Subcutaneous adipose tissue (tissue), 4 donors: ENCODE measurements around the gene PTPRD. TPM values are rescaled to one million over a fixed set of nuclear protein-coding genes. Genes with fewer than 3 reads are reported as not detected.

Experiments used
- CTCF ChIP-seq: fragments of 450-650 bp; IDR thresholded peaks from one replicate; pipeline ENCODE4 v1.5.1; 2016; ENCODE audit warnings: low read depth, mild to moderate bottlenecking, control low read depth, antibody characterized with exemption, moderate library complexity
- total RNA-seq, 4 donors: library from RNA; depleted of rRNA; stranded (reverse); fragments of >200 nt; gene quantifications; one replicate each; pipeline ENCODE4 v1.1.0, GENCODE V29; 2016

The PTPRD gene
- total RNA-seq, 4 donors from 2014 or later = 5.1 to 17.3 (median 12.1) TPM

- TF ChIP-seq CTCF = no peak
Measured at GRCh38 chr9:9492506-9492905, 1120.3 kb downstream of the PTPRD start.

- no peak for TF ChIP-seq CTCF
Measured at GRCh38 chr9:9489183-9489582, 1123.6 kb downstream of the PTPRD start.

GRCh38 chr9:9483175-9483574 lies 1129.6 kb downstream of the PTPRD start:
- no peak for TF ChIP-seq CTCF

GRCh38 chr9:9478741-9479140 lies 1134.1 kb downstream of the PTPRD start:
- TF ChIP-seq CTCF = no peak

- TF ChIP-seq CTCF = no peak
Measured at GRCh38 chr9:9469271-9469670, 1143.5 kb downstream of the PTPRD start.

- TF ChIP-seq CTCF = no peak
Measured at GRCh38 chr9:9437641-9438040, 1175.2 kb downstream of the PTPRD start.

GRCh38 chr9:9412241-9412640 lies 1200.6 kb downstream of the PTPRD start:
- no peak for TF ChIP-seq CTCF
